Retinal pigment epithelial cell (primary cell): ENCODE data around the gene PRKG1.

Source experiments
- DNase-seq: peaks from one replicate; pipeline ENCODE4 v3.0.0-alpha.2; 2010; ENCODE audit warnings: low read depth
- H3K4me3 ChIP-seq: 2 replicates; pipeline ENCODE4 v1.5.1; 2011; ENCODE audit warnings: mild to moderate bottlenecking, low read length, control low read depth, moderate library complexity
- CTCF ChIP-seq: conservative IDR thresholded peaks from 2 replicates; pipeline ENCODE4 v1.5.1; 2011; ENCODE audit warnings: low read depth, low read length, control low read depth, inconsistent platforms

PRKG1 gene

DNA sequence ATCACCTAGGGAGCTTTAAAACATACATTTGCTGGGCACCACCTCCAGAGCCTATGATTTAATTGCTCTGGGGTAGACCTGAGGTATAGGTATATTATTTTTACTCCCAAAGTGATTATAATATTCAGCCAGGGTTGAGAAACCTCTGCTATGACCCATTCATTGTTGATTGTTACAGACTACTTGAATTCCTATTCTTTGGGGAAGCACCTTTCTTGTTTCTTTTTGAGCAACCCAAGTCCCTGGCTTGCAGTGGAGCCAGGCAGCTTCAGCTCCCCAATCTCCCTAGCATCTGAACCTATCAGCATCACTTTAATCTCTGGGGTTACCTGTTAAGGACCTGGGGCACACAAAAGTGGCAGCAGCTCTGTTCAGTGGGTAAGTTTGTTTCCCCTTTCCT lies 8.6 kb downstream of the PRKG1 start:
- no peak for DNase-seq
- no peak for TF ChIP-seq CTCF

GRCh38 chr10:51083356-51083853 lies 9.1 kb downstream of the PRKG1 start:
- no peak overlapping the region for H3K4me3 ChIP-seq
- peak; percentile 9 for TF ChIP-seq CTCF
- no peak for DNase-seq

More for the DNA sequence above, 8.6 kb downstream of the PRKG1 start:
- H3K4me3 ChIP-seq = no peak overlapping the region

- no peak for TF ChIP-seq CTCF
- H3K4me3 ChIP-seq = no peak overlapping the region
- no peak for DNase-seq
These were observed 10.9 kb downstream of the PRKG1 start for GRCh38 chr10:51085204-51085603.

DNA sequence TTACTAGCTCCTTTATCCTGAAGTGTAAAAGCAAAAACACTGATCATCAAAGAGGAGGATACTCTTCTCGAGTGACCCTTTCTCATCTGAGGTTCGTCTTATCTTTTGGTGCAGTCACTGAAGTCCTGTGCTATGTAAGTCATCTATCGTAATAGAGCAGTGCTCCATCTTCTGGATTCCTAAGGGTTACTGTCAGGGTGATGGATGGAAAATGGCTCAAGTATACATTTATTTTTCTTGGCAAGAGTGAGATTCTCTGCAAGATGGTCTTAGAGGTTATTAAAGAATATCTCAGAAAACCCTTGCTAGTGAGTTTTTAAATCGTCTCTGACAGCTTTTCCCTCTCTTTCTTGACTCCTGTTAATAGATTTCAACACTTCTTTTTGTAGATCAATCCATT lies 12.4 kb downstream of the PRKG1 start:
- TF ChIP-seq CTCF = no peak

DNA sequence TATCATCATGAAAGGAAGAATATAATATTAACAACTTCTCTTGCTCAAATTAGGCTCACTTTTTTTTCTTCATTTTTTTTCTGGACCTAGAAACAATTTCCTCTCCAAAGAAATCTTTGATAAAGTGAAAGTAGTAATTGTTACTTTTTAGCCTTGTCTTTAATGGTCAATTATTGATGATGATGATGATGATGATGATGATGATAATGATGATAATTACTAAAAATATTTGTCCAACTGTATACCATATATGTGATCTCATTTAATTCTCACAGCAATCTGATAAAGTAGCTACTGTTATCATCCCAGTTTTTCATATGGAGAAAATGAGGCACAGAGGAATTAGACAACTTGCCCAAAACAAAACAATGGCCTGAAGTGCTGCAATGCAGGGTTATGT lies 12.8 kb downstream of the PRKG1 start:
- no peak for DNase-seq
- TF ChIP-seq CTCF = no peak
- no peak overlapping the region for H3K4me3 ChIP-seq

More for the DNA sequence above, 12.4 kb downstream of the PRKG1 start:
- DNase-seq = no peak
- H3K4me3 ChIP-seq = no peak overlapping the region

- no peak overlapping the region for H3K4me3 ChIP-seq
- no peak for DNase-seq
- no peak for TF ChIP-seq CTCF
These were observed 15.9 kb downstream of the PRKG1 start for GRCh38 chr10:51090190-51090589.

DNA sequence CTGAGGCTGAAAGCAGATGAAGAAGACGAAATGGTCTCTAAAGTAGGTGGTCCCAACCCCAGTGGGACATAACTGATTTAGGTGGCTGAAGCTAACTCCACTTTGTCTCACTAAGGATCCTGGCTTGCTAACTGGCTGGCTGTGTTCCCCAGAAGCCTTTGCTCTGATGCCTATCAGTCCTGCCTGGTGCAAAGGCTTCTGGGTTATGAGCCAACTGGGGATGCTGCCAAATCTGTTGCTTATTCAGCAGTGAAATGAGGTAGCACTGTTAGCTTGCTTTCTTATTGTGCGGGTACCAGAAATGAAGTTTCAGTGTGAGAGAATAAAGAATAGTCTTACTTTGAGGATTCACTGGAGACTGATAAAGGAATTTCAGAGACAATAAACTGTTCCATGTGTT lies 18.1 kb downstream of the PRKG1 start:
- TF ChIP-seq CTCF = no peak
- DNase-seq = no peak
- no peak overlapping the region for H3K4me3 ChIP-seq
